Stimulated activated CD4-positive, alpha-beta T cell treated with anti-CD3 and anti-CD28 coated beads, Interleukin-12 subunit alpha, Interleukin-12 subunit beta, amount 100 ng/mL, for 48 hours (primary cell): ENCODE data around the gene EEF1AKMT4.

Experiments
- DNase-seq, 3 donors: peaks; one replicate each; pipeline ENCODE4 v3.0.0-alpha.2; 2020; ENCODE audit warnings: low read depth in 2 of 3, low spot score in 1 of 3

The EEF1AKMT4 gene

DNA sequence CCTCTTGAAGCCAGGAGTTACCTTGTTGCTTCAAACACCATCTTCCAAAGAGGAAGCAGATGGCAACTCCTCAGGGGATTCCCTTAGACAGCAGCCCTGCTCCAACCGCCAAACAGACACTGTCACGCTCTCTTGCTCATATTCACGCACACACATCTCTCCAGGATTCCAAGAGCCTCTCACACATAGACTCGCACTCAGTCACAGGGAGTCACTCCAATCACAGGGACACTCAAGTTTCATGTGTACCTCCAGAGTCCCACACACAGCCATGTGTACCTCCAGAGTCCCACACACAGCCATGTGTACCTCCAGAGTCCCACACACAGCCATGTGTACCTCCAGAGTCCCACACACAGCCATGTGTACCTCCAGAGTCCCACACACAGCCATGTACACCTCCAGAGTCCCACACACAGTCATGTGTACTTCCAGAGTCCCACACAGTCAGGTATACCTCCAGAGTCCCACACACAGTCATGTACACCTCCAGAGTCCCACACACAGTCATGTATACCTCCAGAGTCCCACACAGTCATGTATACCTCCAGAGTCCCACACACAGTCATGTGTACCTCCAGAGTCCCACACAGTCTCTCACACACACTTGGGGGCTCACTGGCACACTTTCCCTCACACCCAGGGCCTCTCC is 14.0 kb upstream of the EEF1AKMT4 start:
- no peak for DNase-seq

DNA sequence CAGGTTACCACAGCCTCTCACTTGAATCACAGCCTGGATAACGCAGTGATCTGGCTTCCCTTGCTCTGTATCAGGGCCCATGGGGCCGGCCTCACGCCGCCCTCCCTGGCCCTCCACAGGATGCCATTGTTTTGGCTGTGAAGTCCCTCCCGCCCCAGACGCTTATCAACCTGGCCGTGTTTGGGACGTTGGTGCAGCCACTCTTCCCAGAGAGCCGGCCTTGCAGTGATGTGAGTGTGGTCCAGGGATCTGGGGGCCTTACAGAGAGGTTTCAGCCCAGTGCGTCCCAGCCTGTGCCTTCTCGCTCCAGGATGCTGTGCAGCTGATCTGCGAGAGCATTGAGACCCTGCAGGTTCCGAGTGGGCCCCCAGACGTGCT is 13.4 kb upstream of the EEF1AKMT4 start:
- DNase-seq: no peak

DNA sequence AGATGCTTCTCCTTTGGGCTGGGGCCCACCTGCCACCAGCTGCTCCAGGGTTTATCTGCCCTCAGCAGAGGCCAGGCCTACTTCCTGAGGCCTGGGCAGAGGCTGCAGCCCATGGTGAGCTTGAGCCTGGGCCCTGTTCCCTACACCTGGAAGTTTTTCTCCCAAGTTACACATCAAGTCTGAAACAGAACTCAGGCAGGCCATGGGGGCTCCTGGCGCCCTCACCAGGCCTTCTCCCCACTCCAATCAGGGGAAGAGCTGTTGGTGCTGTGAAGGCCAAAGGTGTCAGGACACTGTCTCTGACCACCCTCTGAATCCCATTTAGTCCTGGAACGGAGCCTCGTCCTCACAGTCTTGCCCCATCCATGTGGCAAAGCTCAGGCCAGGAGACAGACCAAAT is 12.8 kb upstream of the EEF1AKMT4 start:
- no peak for DNase-seq

DNA sequence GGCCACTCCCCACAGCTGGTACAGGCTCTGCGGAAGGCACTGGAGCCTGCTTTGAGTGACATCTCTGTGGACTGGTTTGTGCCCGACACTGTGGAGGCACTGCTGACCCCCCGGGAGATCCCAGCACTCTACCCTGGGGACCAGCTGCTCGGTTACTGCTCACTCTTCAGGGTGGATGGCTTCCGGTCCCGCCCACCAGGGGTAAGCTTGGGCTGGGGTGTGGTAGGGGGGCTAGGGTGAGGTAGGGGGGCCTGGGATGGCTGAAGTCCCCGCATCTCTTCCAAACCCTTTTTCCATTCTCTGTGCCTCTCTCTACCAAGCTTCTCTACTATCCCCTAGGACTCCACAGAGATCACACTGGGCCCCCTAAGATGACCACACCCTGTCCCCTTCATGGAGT is 12.3 kb upstream of the EEF1AKMT4 start:
- no peak for DNase-seq

DNA sequence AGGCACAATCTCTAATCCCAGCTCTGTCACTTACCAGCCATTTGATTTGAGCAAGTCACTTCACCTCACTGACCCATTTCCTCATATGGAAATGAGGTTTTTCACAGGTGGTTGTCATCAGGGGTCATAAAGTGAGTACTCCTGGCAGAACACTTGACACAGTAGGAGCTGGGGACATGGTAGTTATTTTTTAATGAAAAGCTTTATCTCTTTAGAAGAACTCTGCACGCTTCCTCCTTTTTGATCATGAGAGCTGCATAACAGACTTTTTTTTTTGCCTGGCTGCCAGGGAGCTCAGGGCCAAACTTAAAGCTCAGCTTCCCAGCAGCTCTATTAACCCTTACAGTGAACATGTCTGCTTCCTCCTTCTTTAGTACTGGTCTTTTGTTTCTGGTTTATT is 11.7 kb upstream of the EEF1AKMT4 start:
- no peak for DNase-seq

DNA sequence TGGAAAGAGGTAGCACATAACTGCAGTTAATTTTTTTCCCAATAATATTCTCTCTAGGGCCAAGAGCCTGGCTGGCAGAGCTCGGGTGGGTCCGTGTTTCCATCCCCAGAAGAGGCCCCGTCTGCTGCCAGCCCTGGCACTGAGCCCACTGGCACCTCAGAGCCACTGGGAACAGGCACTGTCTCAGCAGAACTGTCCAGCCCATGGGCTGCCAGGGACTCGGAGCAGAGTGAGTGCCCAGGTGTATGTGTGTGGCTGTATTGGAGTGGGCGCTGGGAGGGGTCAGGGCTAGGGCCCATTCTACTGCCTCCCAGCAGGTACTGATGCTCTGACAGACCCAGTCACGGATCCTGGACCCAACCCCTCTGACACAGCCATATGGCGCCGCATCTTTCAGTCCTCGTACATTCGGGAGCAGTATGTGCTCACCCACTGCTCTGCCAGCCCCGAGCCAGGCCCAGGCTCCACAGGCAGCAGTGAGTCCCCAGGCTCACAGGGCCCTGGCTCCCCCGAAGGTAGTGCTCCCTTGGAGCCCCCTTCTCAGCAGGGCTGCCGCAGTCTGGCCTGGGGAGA is 11.1 kb upstream of the EEF1AKMT4 start:
- DNase-seq: no peak

DNA sequence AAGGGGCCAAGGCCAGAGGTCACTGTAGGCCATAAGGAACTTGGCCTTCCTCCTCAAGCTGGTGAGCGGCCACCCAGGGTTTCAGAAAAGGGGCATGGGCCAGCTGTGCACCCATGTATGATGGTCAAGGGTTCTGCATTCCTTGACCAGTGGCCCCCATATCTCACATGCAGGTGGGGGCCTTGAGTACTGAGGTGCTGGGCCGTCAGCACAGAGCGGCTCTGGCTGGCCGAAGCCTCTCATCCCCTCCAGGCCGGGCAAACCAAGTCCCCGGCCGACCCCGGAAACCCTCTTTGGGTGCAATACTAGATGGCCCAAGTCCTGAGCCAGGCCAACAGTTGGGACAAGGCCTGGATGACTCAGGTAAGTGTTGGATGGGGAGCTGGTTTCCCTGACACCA is 10.3 kb upstream of the EEF1AKMT4 start:
- no peak for DNase-seq

DNA sequence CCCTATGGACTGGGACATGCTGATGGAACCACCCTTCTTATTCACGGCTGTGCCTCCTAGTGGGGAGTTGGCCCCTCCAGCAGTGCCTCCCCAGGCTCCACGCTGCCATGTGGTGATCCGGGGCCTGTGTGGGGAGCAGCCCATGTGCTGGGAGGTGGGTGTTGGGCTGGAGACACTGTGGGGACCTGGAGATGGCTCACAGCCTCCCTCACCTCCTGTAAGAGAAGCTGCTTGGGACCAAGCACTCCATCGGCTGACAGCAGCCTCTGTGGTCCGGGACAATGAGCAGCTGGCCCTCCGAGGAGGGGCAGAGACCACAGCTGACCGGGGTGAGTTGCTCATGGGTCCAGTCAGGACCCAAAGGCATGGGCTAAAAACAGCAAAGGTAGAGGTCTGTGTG is 9.8 kb upstream of the EEF1AKMT4 start:
- no peak for DNase-seq

DNA sequence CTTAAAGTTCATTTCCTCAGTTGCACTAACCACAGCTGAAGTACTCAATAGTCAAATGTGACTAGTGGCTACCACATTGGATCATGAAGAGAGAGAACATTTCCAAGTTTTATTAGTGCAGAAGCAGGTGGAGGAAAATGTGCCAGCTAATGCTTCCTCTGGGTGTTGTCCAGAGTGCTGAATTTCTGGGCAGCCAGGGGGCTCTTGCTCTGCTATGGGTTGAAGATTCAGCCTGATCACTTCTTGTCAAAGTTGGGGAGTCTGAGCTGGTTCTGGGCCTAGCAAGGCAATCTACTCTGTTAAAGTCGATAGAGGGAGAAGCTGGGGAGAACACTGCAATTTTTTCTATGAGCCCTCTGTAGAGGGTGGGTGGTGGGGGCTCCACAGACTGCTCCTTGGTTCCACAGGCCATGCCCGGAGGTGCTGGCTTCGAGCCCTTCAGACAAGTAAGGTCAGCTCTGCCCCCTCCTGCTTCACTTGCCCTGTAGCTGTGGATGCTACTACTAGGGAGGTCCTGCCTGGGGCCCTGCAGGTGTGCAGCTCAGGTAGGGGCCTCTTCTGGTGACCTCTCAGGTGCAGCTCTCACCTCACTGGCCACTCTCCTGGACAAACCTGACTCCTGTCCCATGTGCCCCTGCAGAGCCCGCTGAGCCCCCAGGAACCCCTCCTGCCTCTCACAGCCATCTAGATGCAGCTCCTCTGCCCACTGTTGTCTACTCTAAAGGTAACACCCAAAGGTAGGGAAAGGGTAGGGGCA is 8.9 kb upstream of the EEF1AKMT4 start:
- no peak for DNase-seq

DNA sequence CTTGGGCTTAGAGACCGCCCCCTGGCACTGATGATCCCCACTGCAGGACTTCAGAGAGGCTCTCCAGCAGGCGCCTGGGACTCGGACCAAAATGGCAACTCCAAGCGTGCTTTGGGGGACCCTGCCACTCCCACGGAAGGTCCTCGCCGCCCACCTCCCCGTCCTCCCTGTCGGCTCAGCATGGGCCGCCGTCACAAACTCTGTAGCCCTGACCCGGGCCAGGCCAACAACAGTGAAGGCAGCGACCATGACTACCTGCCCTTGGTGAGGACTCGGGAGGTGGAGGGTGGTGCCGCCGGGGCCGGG is 8.4 kb upstream of the EEF1AKMT4 start:
- DNase-seq: no peak

DNA sequence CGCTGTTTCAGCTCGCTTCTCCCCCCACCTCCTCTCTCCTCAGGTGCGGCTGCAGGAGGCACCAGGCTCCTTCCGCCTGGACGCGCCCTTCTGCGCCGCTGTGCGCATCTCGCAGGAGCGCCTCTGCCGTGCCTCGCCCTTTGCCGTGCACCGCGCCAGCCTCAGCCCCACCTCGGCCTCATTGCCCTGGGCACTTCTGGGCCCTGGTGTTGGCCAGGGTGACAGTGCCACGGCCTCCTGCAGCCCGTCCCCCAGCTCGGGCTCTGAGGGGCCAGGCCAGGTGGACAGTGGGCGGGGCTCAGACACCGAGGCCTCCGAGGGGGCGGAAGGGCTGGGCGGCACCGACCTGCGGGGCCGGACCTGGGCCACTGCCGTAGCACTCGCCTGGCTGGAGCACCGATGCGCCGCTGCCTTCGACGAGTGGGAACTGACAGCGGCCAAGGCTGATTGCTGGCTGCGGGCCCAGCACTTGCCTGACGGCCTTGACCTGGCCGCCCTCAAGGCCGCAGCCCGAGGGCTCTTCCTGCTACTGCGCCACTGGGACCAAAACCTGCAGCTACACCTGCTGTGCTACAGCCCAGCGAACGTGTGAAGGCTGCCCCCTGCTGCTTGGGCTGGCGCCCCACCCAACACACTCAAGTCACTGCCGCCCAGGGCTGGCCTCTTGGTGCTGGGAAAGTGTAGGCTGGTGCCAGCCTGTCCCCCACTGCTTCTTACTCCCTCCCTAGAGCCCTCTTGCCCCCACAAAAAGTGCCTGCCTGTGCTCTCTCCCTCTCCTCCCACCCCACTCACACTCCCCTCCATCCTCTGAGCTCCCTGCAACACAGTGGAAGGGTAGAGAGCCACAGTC is 7.8 kb upstream of the EEF1AKMT4 start:
- DNase-seq: no peak

DNA sequence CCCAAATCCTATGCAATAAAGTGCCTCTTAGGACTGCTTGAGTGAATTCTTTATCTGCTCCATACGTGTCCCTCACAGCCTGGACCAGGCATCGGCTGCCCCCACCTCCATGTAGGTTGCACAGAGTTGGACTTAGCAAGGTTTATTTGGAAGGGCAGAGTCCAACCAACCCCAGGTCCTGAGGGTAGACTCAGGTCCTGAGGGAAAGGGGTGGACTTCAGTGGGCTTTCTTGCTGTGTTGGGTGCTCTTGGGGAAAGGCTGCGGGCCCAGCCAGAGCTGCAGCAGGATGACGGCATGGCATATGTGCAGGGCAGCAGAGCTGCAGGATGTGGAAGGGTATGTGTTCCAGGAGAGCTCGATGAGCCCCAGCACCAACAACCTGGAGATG is 7.2 kb upstream of the EEF1AKMT4 start:
- no peak for DNase-seq

DNA sequence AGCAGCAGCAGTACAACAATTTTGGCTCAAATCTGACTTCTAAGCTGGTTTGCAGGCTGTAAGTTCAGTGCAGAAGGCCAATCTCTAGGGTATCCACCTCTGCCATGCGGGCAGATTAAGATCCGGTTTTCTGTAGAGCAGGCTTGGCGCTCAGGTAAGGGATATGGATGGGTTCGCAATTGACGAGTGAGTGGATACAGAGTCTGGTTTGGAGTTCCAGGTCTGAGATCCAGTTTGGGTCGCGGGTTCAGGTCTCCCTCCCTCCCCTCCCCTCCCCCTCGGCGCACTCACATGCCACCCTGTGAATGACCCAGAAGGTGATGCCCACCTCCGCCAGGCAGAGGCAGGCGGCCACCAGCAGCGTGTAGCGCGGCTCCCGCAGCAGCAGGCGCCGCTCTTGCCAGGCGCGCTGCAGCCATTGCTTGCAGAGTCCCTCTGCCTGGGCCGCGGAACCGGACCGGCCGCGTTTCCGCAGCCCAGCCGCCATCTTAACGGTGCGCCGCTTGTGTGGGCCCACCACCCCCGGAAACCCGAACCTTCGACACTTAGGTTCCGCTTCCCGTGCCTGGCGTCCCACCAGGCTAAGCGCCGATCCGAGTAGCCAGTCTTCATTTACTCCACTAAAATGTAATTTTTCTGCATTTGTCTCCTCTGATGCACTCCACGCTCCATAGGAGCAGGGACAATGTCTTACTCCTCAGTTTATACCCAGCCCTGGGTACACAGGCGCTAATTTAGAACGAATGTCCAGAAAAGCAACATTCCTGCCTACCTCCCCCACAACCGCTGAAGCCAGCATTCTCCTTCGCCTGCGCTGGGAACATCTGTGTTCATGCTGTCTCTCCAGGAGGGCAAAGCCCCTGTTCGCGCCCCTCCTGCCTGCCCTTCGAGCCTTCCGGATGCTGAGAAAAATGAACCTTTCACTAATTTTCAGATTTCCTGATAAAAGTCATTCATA is 739 bp upstream of the EEF1AKMT4 start, which contains the start of gene ALG3:
Gene ALG3 (minus strand): TSS at position 509 of the 958 bp plus-strand sequence. CDS start 22 bp downstream, at position 487.
- DNase-seq: peak; percentile 82 to 87 (median 82)

DNA sequence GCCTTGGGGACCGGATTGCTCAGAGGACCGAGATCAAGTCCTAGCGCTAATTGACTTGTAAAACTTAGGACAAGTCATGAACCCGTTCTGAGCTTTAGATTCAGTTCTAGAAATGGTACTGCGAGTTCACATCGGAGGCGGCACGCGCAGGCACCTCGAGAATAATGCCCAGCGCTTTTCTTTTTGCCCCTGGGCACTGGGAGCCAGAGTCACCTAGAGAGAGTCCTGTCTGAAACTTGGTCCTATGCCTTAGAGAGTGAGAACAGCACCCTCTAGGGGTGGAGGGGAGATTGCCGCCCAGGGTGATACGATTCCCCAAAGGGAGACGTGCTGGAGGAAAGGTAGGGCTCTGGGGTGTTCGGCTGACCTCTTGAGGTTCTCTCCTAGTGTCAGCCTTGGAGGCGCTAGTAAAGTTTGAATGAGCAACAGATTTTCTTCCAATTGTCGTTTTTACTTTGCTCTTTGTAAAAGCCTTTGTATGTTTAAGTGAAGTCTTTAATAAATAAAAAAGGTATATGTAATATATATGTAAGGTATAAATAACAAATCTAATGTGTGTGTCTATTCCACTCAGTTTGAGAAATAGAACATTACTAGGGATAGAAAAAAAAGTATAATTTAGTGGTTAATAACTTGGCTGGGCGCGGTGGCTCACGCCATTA is 826 bp downstream of the EEF1AKMT4 start:
- DNase-seq: peak; percentile 86 to 98 (median 87)

DNA sequence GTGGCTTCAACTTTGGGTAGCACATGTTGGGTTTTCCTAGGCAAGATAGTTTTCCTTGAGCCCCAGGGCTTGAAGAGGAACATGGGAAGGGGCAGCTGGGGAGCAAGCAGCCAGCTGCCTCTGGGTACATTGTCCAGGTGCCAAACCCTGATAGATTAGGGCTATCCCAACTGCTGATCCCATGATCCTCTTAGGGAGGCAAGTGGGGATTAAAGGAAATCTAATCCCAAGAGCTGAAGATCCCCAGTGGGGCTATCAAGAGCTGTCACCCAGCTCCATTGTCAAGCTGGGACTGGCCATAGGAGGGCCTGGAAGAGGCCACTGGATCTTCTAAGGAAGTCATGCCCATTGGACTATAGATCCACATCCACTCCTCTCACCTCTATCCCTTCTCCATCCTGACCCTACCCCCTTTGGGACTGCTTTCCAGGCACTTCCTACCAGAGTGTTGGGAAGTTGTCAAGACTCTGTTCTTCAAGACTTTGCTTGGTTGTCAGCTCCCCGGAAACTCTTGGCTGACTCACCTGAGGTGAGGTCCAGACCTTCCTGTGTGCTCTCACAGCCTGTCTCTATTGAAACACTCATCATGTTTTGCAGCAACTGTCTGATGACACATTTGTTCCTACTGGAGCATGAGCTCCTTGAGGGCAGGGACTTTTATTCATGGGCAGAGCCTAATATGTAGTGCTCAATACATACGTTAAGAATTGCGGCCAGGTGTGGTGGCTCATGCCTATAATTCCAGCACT is 6.0 kb downstream of the EEF1AKMT4 start:
- DNase-seq: peak in 1 of 3 donors; percentile 23

DNA sequence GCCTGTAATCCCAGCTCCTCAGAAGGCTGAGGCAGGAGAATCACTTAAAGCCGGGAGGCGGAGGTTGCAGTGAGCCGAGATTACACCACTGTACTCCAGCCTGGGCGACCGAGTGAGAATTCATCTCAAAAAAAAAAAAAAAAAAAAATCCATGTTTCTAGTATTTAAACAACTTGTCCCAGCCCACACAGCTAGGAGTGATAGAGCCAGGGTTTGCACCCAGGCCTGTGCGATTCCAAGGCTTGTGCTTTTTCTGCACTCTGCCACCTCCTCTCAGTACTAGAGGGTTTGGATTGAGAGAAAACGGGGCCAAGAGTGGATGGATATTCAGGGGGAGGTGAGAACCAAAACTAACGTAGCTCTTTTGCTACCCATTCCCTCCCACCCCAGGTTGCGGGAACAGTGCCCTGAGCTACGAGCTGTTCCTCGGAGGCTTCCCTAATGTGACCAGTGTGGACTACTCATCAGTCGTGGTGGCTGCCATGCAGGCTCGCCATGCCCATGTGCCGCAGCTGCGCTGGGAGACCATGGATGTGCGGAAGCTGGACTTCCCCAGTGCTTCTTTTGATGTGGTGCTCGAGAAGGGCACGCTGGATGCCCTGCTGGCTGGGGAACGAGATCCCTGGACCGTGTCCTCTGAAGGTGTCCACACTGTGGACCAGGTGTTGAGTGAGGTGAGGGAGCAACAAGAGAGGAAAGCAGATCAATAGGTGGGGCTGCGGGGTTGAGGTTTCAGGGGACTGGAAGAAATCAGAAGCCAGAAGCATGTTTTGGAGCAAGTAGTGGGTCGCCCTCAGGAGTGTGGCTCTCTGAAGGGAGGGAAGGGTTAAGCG is 7.8 kb downstream of the EEF1AKMT4 start:
- no peak for DNase-seq

DNA sequence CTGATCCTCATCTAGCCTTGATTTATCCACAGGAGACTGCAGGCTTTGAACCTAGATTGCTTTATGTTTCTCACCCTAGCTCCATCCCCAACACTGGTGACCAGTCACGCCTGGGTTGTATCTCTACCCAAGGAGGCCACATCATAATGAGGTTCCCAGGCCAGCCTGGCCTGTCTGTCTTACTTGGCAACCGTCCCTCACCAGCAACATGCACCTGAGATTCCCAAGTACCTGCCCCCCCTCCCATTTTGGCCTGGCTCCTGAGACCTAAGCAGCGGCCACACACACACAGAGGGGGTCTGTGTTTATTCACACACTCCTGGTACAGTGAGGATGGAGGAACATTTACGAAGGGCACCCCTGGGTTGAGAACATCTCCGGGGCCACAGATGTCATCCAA is 9.5 kb downstream of the EEF1AKMT4 start:
- no peak for DNase-seq

DNA sequence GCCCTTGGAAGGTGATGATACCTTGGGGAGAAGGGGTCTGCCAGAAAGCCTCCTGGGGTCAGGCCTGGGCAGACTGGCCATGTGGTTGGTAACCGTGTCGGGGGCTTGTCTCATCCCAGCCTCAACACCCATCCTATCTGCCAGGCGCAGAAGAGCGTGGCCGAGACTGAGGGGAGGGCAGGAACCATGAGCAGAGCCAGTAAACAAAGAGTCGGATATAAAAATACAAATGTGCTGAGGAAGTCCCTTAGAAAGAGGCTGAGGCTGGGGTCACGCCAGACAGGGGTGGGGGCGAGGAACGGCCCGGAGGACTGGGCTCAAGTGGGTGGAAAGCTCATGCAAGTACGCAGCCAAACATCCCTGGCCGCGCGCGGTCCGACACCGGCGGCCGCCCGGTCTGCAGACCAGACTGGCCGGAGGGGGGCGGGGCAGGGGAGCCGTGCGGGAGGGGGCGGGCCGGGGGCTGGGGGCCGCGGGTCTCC is 10.0 kb downstream of the EEF1AKMT4 start:
- DNase-seq: no peak
